Inflammatory macrophage treated with lipopolysaccharide for 1 hour (primary cell): Measurements from ENCODE around the gene PLCD1.

Experiments used
- DNase-seq, 2 donors: peaks; one replicate each; pipeline ENCODE4 v3.0.0-alpha.2; 2020 to 2022

Gene PLCD1

GRCh38 chr3:38016410-38016809, 13.0 kb downstream of the PLCD1 start:
- DNase-seq, result no peak

DNA sequence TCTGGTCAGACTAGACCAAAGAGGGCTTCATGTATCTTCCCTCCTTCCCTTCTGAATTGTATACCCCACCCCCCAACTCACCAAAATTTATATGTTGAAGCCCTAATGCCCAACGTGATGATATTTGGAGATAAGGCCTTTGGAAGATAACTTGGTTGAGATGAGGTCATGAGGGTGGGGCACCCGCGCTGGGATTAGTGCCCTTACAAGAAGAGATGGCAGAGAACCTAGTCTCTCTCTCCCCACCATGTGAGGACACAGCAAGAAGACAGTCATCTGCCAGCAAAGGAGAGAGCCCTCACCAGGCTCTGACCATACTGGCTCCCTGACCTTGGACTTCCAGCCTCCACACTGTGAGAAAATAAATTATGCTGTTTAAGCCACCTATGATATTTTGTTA, 13.5 kb downstream of the PLCD1 start:
- no peak for DNase-seq

- DNase-seq, result no peak
Measured at GRCh38 chr3:38015485-38015884, 14.0 kb downstream of the PLCD1 start.

DNA sequence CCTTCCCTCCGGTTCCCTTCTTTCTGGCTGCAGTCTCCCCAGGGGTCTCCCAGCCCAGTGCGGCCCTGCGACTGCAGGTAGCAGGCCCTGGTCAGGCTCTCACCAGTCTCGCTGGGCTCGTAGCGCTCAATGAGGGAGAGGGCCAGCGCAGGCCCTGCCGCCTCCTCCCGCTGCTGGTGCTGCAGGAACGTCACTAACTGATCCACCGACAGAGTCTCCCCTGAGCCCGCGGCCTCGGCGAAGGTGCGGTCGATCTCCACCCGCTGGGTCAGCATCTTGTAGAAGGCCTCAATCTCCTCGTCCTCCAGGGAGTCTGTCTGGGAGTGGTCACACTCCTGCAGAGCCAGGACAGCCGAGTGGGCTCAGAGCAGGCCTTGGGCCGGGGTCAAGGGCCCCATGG, 18.3 kb downstream of the PLCD1 start:
- no peak for DNase-seq

- no peak for DNase-seq
Measured at GRCh38 chr3:38009807-38010591, 19.4 kb downstream of the PLCD1 start.

GRCh38 chr3:38008971-38009580, 20.4 kb downstream of the PLCD1 start:
- no peak for DNase-seq

DNA sequence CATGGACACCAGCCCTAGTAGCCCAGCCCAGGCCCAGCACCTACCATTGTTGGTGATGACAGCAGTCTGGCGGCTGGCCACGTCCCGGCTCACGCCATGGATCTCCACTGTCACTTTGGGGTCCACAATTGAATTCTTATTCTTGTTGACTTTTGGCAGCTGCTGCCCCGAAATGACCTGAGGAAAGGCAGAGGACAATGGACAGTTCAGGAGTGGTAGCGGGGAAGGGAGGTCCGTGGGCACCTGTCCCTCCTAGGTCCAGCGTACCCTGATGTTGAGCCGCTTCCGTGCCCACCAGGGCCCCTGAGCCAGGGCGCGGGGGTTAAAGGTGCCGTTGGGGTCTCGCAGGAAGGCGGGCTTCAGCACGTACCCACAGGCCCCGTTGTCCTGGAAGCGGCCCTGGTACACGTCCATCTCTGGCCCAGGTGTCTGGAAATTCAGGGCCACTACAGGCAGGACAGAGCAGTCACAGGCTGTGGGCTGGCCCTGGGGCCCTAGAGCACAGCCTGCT, 21.2 kb downstream of the PLCD1 start:
- DNase-seq, result no peak

DNA sequence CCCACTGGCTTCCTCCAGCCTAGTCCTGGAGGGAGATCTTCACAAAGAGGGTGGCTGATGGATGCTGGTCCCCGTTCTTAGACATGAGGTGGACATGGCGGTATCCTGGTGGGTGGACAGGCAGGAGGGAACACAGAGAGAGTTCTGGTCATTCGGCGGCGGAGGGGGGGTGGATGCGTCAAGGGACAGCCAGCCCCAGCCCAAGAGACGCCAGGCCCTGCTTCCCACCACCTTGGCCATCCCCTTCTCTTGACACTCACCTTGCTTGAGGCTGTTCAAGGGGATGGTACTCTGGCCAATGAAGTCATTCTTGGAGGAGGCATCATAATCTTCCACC, 21.7 kb downstream of the PLCD1 start:
- no peak for DNase-seq

- no peak for DNase-seq
Measured at GRCh38 chr3:38006445-38006995, 22.9 kb downstream of the PLCD1 start.

DNA sequence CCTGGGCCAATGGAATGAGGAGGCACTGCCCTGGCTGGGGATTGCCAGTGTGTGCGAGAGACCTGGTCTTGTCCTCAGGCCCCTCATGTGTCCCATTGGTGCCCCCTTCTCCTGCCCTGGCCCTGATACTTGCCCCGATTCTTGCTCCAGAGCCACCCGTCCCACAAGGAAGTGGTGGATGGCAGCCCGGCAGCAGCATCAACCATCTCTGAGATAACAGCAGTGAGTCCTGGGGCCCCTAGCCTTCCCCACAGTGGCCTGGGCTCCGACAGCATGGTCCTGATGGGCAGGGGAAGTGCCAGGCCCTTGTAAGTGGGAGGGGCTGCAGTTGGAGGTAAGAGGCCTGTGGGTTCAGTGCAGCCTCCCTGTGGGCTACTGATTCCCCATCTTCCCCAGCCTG, 23.4 kb downstream of the PLCD1 start:
- no peak for DNase-seq

GRCh38 chr3:38005076-38006020, 24.1 kb downstream of the PLCD1 start:
- no peak for DNase-seq

GRCh38 chr3:38004415-38005075, 24.9 kb downstream of the PLCD1 start:
- DNase-seq, result peak in 1 of 2 donors; percentile 70

GRCh38 chr3:38003817-38004414, 25.5 kb downstream of the PLCD1 start:
- DNase-seq, result no peak

- peak in 1 of 2 donors; percentile 63 for DNase-seq
Measured at GRCh38 chr3:38003371-38003816, 26.0 kb downstream of the PLCD1 start.

- no peak for DNase-seq
Measured at GRCh38 chr3:38002940-38003339, 26.5 kb downstream of the PLCD1 start.

- no peak for DNase-seq
Measured at GRCh38 chr3:38002291-38002876, 27.1 kb downstream of the PLCD1 start.

DNA sequence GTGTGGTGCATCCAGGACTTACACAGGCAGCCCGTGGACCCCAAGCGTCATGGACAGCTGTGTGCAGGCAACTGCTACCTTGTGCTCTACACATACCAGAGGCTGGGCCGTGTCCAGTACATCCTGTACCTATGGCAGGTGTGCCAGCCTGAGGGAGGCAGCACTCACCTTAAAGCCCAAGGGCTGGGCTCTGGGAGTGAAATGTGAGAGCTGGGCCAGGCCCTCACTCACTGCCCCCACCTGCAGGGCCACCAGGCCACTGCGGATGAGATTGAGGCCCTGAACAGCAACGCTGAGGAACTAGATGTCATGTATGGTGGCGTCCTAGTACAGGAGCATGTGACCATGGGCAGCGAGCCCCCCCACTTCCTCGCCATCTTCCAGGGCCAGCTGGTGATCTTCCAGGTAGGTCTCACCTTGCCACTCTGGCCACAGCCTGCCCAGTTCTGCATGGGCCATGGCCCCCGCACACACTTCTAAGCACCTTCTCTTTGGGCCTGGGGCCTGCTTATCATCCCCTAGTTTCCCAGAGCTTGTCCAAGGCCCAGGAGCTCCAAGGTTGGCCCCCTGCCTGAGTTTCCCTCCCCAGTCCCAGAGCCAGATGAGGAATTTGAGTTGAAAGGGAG, 27.9 kb downstream of the PLCD1 start:
- DNase-seq, result no peak

- DNase-seq, result no peak
Measured at GRCh38 chr3:38000965-38001455, 28.4 kb downstream of the PLCD1 start.

GRCh38 chr3:38000242-38000916, 29.1 kb downstream of the PLCD1 start:
- no peak for DNase-seq

DNA sequence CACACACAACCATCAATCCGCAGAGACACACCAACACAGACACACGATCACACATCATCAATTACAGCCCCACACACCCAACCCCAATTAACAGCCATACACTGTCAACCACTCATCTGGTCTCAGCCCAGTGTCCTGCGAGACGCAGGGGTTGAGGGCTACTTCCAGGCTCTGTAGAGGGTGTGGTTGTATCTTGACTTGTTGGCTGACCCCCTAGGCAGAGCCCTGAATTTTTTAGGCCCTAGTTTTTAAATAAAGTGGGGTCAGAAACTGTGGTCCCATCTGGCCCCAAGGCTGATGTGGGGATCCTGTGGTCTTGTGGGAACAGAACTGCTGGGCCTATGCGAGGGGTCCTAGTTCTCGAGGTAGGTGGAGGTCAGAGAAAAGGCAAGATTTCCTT, 29.6 kb downstream of the PLCD1 start:
- no peak for DNase-seq
